ENCODE results near the gene PIP4K2C.
"Not testable (repeated sequence)": the region's sequence is repeated elsewhere in the genome, so short reads cannot be mapped to it uniquely, and the experiment has no call there.

PIP4K2C gene

DNA sequence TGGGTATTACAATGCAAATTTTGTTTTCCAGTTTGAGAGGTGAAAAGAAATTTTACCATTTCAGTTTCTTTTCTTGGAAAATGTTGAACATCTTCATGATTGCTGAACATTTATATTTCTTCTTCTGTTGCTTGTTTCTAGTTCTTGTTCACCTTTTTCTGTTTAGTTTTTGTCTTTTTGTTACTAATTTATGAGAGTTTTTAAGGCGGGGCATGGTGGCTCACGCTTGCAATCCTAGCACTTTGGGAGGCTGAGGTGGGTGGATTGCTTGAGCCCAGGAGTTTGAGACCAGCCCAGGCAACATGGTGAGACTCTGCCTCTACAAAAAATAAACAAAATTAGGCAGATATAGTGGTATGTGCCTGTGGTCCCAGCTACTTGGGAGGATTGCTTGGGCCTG is 30.5 kb upstream of the PIP4K2C start:
- no peak for DNase-seq

GRCh38 chr12:57561117-57561516 is 29.9 kb upstream of the PIP4K2C start:
- not testable (repeated sequence) for DNase-seq

GRCh38 chr12:57563358-57563757 is 27.6 kb upstream of the PIP4K2C start:
- DNase-seq: no peak

- DNase-seq: no peak
Measured at GRCh38 chr12:57564178-57564740, 26.7 kb upstream of the PIP4K2C start.

GRCh38 chr12:57568838-57569237 is 22.2 kb upstream of the PIP4K2C start:
- no peak for DNase-seq

GRCh38 chr12:57569858-57570257 is 21.1 kb upstream of the PIP4K2C start:
- no peak for DNase-seq

DNA sequence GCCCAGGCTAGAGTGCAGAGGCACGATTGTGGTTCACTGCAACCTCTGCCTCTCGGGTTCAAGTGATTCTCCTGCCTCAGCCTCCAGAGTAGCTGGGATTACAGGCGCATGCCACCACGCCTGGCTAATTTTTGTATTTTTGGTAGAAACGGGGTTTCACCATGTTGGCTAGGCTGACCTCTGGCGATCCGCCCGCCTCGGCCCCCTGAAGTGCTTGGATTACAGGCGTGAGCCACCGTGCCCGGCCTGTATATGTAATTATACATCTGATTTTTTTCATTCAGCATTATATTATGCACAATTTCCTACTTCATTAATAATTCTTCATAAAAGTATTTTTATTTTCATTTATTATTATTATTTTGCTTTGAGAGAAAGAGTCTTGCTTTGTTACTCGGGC is 20.6 kb upstream of the PIP4K2C start:
- not testable (repeated sequence) for DNase-seq

GRCh38 chr12:57571926-57572762 is 18.8 kb upstream of the PIP4K2C start:
- DNase-seq: no peak

GRCh38 chr12:57574795-57575194 is 16.2 kb upstream of the PIP4K2C start:
- no peak for DNase-seq

GRCh38 chr12:57575771-57576612 is 15.0 kb upstream of the PIP4K2C start:
- DNase-seq: no peak

DNA sequence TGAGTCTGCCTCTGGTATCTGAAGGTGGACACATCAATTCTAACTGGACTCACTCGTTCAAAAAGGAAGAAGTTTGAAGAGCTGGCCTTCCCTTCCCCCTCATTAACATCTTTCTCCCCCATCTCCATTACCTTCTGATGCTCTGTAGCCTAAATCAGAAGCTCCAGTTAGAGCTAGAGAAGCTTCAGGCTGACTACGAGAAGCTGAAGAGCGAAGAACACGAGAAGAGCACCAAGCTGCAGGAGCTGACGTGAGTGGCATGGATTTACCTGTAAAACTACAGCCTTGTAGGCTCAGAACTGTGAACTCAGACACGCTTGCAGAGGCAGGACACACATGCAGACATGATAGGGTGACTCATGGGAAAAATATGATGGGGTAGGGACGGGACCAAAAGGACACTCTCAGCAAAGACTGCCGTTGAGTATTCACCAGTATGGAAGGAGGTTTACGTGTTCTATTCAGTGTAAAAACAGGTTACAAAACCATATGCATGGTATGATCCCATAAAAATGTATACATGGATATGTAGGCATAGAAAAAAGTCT is 14.3 kb upstream of the PIP4K2C start:
- no peak for DNase-seq

GRCh38 chr12:57577981-57578758 is 12.8 kb upstream of the PIP4K2C start:
- no peak for DNase-seq

GRCh38 chr12:57579011-57579410 is 12.0 kb upstream of the PIP4K2C start:
- DNase-seq: no peak

DNA sequence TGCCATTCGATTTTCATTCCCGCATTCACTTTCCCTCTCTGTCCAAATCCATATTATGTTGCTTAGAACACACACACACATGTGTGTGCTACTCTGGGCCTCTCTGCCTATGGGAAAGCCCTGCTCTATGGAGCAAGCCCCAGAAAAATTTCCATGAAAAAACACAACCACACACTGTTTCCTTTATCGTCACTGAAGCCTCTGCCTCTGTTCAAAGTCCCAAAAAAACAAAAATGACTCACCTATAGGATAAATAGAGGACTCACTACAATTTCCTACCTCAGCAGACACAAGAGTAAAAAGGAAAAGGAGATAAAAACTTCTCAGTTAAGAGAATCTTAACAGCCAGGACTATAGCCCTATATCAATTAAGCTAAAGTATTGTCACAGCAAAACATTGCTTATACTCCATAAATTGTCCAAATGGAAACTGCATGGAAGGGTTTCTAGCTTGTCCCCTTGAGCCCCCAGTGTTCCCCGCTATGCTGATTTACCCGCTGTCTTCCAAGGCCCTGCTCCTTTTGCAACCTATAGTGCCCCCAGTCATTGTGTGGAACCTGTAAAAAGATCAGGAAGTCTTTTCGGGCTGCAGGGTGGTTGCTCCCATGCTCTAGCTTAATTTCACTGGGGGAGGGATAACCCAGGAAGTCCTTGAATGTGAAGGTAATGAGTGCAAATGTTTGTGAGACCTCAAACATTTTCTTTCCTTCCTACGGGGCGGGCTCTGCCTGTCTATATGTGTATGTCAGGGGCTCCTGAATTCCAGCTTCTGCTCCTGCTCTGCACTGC is 11.1 kb upstream of the PIP4K2C start:
- DNase-seq: no peak

GRCh38 chr12:57580466-57580795 is 10.6 kb upstream of the PIP4K2C start:
- no peak for DNase-seq

- DNase-seq: no peak
Measured at GRCh38 chr12:57581802-57582201, 9.2 kb upstream of the PIP4K2C start.

DNA sequence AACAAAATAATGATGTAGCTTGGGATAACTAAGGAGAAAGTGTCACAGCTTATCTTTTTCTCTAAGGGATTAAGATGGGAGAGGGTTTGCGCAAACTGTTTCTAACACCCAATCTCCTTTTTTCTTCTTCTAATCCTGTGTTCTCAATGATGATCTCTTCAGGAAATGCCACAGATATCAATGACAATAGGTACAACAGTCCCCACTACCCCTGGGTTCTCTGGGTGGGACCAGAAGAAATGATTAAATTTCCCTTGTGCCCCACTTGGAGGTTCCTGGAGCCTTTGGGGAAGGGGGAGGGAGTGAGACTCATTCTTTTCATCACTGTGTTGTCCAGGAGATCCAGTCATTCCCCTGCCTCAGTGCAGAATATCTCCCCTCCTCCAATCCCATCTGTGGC is 8.6 kb upstream of the PIP4K2C start:
- no peak for DNase-seq

GRCh38 chr12:57583008-57583831 is 7.8 kb upstream of the PIP4K2C start:
- peak; percentile 29 to 83 for DNase-seq

DNA sequence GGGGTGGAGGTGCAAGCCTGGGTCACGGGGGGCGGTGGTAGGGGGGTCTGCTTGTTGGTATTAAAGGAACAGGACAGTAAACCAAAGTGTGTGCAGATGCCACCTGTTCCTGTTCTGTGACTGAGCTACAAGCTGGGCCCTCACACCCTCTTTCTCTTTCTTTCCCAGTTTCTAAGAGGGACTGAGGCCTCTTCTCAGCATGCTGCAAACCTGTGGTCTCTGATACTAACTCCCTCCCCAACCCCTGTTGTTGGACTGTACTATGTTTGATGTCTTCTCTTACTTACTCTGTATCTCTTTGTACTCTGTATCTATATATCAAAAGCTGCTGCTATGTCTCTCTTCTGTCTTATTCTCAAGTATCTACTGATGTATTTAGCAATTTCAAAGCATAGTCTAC is 6.9 kb upstream of the PIP4K2C start:
- DNase-seq: no peak

DNA sequence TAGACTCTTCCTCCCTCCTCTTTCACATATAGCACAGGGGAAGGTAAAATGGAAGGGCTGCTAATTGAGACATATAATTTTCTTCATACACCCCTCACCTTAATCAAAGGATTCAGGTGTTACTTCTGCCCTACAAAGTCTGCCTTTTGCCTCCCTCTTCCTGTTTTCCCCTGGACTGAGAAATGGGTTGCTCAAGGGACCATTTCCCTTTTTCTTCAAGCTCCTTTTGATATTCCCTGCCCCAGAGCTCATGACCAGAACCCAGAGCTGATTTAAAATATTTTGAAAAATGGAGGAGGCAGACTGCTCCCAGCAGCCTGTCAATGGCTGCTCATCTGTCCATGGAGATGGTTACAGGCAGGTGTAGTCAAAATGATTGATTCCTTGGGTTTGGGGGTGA is 6.3 kb upstream of the PIP4K2C start:
- no peak for DNase-seq

DNA sequence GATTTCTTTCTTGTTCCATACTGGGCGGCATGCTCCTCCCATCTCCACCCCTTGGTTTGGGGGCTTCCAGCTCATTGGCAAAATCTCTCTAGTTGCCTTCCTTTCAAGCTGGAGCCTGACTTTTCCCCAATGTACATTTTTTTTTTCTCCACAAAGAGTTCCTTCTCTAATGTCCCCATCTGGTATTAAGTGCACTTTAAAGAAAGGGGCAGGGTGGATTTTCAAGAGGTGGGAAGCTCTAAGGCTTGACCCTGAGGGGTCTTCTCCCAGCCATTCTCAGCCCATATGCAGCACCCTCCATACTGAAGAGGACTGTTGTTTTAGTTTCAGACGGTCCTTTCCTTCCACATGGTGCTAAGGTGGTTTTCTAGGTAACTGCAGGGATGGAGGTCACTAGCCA is 5.8 kb upstream of the PIP4K2C start:
- DNase-seq: no peak

Measured in hippocampal formation (tissue), 2 donors.